HG02973 (cell line): ENCODE results near the gene LSR.

ENCODE experiments used
- ATAC-seq: cut with Tn5 transposase; IDR thresholded peaks from one replicate; pipeline ENCODE4 v1.9.1; 2021; ENCODE audit warnings: moderate library complexity; ENCODE audit not compliant: unreplicated experiment

Gene LSR

DNA sequence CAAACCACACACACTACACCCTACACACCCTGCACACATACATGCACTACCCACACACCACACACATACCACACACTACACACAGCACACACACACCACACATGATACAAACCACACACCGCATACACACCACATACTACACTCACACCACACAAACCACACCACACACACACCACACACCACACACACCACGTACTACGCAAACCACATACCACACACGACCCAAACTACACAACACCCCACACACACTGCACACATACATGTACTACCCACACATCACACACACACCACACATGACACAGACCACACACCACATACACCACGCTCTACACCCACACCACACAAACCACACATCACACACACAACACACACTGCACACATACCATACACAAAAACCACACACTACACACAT is 49.8 kb downstream of the LSR start:
- no peak for ATAC-seq

DNA sequence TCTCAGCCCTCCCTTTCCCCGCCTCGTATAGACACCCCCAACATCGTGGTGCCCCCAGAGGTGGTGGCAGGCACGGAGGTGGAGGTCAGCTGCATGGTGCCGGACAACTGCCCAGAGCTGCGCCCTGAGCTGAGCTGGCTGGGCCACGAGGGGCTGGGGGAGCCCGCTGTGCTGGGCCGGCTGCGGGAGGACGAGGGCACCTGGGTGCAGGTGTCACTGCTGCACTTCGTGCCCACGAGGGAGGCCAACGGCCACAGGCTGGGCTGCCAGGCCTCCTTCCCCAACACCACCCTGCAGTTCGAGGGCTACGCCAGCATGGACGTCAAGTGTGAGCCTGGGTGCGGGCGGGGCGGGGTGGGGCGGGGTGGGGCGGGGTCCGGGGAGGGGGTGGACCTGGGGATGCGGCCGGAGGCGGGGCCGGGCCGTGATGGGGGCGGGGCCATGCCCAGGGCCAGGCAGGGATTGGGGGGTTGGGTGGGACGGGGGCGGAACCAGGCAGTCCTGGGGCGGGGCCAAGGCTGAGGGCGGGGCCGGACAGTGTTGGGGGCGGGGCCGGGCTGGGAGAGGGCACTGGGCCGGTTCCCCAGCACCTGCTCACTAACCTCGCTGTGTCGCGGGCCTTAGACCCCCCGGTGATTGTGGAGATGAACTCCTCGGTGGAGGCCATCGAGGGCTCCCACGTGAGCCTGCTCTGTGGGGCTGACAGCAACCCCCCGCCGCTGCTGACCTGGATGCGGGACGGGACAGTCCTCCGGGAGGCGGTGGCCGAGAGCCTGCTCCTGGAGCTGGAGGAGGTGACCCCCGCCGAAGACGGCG is 50.9 kb downstream of the LSR start:
- ATAC-seq: no peak

DNA sequence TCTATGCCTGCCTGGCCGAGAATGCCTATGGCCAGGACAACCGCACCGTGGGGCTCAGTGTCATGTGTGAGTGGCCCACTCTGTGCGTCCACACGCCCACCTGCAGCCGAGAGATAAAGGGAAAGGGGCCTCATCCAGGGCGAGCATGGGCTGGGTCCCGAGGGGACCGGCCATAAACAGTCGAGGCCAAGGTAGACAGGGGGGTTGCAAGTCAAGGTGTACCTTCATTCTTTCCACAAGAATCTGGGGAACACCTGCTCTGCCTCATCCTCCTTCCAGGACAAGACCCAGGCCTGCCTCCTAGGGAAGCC is 51.5 kb downstream of the LSR start:
- ATAC-seq: no peak

DNA sequence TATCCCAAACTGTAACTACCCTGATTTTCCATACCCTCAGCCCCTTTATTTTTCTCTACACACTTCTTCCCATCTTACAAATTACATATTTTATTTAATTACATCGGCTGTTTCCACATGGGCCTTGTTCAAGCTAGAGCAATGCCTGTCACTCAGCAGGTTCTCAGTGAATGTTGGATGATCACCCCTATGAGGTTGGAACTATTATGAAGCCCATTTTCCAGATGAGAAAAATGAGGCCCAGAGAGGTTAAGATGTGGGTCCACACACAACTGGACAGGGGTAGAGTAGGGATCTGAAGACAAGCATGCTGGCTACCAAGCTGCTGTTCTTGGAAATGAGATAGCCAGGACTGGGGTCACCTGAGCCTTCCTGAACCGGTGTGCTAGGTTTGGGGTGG is 53.2 kb downstream of the LSR start:
- no peak for ATAC-seq

DNA sequence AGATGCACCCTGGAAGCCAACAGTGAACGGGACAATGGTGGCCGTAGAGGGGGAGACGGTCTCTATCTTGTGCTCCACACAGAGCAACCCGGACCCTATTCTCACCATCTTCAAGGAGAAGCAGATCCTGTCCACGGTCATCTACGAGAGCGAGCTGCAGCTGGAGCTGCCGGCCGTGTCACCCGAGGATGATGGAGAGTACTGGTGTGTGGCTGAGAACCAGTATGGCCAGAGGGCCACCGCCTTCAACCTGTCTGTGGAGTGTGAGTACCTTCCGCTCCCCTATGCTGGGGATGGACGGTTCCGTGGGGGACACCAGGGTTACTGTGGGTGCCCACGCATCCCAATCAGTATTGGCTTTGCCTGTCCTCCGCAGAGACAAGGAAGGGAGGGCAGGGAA is 53.6 kb downstream of the LSR start:
- no peak for ATAC-seq

DNA sequence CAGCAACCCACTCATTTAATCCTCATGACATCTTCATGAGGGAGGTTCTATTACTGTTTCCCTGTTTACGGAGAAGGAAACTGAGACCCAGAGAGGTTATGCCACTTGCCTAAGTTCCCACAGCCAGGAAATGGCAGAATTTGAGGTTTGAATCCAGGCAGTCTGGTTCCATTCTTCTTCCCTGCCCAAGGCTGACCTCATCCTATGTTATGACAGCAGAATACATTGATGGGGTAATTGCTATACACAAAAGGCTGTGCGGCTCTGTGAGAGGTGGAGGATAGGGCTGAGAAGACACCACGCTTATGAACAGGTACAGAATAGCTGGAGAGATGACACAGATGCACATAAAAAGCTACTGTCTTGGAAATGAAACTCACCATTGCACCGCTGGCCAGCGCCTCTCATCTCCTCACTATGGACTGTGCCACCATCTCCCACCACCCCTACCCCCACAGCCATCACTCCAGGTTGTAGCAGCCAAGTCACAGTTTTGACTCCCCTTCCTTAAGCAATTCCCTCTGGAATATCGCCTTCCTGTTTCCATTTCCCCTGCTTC is 54.6 kb downstream of the LSR start:
- ATAC-seq: no peak

DNA sequence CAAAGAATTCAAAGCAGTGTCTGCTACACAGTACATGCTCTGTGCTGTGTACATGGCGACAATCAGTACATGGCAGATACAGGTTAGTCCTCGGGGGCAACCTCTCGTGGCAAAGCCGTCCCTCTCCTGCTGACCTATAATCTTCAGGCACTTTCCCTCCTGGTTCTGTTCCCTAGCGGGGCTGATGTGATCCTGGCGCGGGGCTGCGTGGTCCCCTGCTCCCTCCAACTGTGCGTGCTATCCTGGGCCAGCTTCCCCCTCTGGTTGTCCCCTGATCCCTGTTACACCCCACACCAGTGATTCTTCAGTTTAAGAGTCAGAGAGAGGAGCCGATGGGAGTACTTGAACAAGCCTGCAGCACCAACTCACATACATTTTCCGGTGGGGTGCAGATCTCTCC is 55.2 kb downstream of the LSR start:
- no peak for ATAC-seq

DNA sequence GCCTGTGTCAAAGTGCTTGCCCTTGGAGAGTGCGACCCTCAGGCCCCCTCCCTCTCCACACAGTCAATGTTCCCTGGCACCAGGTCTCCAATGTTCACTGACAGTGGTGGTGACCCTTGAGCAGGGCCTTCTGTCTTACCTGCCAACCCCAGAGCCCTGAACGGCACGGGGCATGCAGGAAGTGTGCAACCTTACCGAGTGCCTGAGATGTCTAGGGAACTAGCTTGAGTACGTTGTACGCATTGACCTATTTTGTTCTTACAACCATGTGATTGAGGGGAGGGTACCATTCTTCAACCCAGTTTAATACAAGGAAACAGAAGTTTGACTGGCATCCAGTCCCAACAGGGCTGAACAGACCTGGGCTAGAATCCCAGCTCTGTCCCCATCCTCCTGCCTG is 56.4 kb downstream of the LSR start:
- no peak for ATAC-seq

DNA sequence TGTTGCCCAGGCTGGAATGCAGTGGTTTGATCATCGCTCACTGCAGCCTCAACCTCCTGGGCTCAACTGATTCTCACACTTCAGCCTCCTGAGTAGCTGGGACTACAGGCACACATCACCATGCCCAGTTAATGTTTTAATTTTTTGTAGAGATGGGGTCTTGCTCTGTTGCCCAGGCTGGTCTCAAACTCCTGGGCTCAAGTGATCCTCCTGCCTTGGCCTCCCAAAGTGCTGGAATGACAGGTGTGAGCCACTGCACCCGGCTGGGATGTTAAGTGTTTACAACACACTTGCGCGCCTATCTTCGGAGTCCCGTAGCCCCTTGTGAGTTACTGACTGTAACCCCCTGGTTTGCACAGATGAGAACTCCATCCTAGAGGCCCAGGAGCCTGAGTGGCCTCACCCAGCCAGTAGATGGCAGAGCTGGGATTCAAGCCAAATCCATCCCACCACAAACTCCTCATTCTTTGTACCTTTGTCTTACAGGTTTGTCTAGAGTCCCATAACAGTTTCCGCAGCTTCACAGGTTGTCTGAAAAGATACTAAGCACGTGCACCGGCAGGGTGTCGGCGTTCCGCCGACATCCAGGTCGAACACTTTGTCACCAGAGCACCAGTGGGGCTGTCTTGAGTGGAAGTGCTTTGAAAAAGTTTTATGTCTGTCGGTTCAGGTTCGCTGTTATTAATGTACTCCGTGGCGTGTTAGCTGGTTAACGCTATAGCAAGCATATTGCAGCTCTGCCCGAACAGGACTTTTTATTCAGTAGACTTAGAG is 57.9 kb downstream of the LSR start:
- ATAC-seq: no peak

DNA sequence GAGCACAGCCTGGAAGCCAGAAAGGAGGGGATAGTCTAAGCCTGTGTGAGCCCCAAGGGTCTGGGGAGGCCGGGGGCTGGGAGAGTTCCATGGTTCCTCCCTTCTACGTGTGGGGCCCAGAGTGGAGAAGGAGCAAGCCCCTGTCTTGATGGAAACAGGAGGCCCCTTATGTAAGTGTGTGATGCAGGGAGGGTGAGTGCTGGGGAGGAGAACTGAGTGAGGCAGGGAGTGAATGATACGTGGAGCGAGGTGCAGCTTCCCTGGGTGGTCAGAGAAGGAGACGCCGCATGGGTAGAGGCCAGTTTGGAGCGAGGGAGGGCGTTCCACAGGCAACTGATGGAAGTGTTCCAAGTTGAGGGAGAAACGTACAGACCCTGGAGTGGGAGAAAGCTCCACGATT is 59.1 kb downstream of the LSR start:
- no peak for ATAC-seq

DNA sequence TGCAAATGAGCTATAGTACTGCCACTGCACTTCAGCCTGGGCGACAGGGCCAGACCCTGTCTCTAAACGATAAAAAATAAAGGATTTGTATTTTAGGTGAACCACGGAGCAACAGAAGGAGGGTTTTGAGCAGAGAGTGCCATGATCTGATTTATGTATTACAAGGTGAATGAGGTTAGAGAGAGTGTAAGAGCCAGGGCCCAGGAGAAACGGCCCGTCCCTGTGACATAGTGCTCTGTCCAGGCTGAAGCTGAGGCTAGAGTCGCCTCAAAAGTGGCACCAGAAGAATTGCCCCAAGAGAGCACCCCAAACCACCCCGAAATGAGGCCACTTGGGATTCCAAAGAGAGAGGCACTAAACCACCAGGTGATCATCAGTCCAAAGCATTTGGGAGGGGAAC is 60.1 kb downstream of the LSR start:
- ATAC-seq: no peak

DNA sequence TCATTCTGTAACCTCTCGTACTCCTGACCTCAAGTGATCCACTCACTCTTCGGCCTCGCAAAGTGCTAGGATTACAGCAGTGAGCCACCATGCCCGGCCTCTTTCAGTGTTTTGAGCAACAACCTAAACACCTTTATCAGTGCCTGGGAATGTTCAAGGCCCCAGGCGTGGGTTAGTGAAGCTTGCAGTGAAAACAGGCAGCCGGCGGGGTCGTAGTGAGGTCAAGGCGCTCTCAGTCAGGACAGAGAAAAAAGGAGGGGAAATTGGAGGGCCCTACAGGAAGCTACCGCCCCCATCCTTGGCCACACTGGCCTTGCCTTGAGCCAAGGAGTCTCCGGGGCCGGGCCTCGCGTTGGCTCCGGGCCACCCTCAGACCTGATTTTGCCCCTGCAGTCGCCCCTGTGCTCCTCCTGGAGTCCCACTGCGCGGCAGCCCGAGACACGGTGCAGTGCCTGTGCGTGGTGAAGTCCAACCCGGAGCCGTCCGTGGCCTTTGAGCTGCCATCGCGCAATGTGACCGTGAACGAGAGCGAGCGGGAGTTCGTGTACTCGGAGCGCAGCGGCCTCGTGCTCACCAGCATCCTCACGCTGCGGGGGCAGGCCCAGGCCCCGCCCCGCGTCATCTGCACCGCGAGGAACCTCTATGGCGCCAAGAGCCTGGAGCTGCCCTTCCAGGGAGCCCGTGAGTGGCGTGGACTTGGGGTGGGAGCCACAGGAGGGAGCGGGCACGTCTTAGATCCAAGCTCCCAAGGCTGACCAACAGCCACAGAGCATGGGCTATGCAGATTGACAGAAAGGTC is 60.9 kb downstream of the LSR start:
- ATAC-seq: no peak

DNA sequence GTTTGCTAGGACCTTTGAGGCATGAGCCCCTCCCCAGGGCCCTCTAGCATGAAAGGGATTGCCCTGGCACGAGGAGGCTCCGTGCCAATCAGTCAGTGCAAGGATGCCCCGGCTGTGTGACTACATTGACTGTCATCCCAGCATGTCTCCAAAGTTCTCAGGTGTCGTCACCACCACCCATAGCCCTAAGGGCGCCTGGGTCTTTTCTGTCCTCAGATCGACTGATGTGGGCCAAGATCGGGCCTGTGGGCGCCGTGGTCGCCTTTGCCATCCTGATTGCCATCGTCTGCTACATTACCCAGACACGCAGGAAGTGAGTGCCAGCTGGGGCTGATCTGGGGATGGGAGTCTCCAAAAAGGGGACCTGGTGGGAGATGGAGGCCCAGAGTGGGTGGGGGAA is 61.5 kb downstream of the LSR start:
- ATAC-seq: no peak

DNA sequence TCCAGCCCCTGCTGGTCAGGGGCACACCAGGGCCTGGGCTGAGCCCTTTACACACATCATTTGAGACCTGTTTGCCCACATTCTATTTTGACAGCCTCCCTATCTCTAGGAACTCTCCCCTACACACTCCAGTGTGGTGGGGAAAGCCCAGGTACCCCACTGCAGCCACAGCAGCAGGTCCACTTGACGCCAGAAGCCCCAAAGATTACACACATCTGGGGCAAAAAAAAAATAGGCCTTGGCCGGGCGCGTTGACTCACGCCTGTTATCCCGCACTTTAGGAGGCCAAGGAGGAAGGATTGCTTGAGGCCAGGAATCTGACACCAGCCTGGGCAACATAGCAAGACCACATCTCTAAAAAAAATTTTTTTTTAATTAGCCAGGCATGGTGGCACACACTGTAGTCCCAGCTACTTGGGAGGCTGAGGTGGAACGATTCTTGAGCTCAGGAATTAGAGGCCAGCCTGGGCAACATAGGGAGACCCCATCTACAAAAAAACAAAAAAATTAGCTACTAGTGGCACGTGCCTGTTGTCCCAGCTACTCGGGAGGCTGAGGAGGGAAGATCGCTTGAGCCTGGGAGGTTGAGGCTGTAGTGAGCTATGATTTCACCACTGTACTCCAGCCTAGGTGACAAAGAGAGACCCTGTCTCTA is 62.1 kb downstream of the LSR start:
- no peak for ATAC-seq

DNA sequence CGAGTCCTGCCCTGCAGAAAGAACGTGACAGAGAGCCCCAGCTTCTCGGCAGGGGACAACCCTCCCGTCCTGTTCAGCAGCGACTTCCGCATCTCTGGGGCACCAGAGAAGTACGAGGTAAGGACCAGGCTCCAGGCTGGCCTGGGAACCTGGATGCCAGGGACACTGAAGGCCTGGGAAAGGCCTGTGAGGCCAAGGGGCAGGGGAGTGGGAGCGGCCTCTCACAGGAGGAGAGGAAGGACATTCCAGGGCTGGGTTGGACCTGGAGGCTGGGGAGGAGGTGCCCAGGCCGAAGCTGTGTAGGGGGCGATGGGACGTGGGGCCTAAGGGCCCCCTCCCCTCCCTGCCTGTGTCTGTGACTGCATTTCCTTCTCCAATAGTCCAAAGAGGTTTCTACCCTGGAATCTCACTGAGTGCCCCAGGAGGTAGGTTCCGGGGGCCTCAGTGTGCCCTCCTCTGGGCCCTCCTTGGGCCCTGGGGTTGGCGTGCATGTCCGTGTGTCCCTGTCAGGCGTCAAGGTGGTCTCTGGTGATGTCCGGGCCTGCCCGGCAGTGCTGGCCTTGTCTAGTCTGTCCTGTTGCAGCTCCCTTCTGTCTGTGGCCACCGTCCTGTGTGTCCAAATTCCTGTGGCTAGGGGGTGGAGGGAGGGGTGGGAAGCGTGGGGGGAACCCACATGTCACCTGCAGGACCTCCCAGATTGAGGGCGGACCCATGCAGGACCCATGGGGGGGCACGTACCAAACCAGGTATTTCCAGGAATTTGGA is 63.3 kb downstream of the LSR start:
- ATAC-seq: no peak

DNA sequence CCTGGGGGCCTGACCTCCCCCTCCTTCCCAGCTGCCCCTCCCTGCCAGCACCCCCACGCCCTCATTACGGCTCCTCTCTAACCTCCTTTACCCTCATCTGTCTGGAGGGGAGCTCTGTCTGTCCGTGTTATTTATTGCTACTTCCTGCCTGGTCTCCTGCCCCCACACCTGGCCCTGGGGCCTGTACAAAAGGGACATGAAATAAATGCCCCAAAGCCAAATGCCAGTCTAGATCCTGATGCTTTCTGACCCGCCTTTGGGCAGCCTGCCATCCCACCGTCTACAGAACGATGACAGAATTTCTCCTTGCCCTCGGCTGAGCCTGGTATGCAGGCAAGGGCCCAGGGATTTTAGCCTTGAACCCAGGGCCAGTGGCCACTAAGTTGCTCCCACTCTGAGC is 64.8 kb downstream of the LSR start:
- ATAC-seq: no peak

DNA sequence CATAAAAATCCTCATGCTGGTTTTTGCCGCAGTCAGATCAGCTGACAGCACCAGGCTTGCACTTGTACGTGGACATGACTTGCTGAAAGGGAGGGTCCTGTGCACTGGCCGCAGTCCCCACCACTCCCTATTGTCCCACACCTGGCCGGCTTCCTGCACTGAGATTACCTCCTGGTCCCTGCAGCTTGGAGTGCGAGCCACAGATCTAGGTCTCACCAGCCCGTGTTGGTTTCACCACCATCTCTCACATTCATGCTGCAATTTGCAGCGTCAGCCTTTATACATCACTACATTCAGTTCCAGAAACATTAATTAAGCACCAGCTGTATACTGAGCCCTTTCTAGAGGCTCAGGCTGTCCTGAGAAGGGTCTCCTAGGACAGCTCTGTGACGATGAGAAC is 65.2 kb downstream of the LSR start:
- ATAC-seq: no peak

DNA sequence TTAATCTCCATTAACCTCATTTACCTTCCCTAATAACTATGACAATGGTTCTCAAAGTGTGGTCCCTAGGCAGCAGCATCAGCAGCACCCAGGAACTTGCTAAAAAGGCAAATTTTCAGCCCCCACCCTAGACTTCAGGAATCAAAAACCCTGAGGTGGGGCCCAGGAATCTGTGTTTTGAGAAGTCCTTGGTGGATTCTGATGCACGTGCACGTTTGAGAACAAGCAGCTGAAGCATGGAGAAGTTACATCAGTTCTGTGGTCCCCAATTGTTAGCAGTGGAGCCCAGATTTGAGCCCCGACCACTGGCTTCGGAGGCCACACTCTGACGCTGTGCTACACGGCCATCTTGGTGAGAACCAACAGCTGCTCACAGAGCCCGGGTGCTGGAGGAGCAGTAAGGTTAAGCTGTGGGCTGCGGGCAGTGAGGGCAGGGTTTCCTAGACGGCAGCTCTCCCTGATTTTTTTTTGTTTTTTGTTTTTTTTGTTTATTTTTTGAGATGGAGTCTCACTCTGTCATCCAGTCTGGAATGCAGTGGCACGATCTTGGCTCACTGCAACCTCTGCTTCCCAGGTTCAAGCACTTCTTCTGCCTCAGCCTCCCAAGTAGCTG is 66.2 kb downstream of the LSR start:
- no peak for ATAC-seq

DNA sequence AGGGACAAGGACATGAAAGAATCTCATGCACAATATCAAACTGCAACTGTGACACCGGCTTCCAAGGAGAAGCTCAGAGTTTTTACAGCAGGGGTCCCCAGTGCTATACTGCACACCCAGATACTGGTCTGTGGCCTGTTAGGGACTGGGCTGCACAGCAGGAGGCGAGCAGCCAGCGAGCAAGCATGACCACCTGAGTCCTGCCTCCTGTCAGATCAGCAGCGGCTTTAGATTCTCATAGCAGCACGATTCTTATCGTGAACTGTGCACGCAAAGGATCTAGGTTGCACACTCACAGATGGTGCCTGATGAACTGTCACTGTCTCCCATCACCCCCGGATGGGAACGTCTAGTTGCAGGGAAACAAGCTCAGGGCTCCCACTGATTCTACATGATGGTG is 67.1 kb downstream of the LSR start:
- no peak for ATAC-seq

DNA sequence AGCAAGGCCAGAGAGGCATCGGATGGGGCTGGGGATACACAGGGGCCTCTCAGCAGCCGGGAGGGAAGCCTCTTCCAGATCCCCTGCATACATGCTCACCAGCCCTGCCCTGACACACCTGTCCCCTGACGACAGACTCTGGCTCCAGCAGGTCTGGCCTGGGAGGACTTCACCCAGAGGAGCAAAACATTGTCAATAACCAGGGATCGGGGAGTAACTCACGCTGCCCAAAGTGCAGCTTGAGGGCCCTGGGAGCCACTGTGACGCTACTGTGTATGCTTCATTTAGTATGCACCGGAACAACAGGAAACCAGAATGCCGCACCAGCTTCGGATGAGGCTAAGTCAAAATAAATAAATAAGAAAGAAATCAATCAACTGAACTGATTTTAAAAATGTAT is 67.8 kb downstream of the LSR start:
- ATAC-seq: no peak
